ENCODE data around the gene ZDHHC11B. TPM values are rescaled to one million over a fixed set of nuclear protein-coding genes. Genes with fewer than 3 reads are reported as not detected.
A peak's percentile ranks its signal among the peaks of the same experiment; 100 is the strongest.

ZDHHC11B gene
- polyA plus RNA-seq, 2 donors: 2.6 to 5.2 TPM

DNA sequence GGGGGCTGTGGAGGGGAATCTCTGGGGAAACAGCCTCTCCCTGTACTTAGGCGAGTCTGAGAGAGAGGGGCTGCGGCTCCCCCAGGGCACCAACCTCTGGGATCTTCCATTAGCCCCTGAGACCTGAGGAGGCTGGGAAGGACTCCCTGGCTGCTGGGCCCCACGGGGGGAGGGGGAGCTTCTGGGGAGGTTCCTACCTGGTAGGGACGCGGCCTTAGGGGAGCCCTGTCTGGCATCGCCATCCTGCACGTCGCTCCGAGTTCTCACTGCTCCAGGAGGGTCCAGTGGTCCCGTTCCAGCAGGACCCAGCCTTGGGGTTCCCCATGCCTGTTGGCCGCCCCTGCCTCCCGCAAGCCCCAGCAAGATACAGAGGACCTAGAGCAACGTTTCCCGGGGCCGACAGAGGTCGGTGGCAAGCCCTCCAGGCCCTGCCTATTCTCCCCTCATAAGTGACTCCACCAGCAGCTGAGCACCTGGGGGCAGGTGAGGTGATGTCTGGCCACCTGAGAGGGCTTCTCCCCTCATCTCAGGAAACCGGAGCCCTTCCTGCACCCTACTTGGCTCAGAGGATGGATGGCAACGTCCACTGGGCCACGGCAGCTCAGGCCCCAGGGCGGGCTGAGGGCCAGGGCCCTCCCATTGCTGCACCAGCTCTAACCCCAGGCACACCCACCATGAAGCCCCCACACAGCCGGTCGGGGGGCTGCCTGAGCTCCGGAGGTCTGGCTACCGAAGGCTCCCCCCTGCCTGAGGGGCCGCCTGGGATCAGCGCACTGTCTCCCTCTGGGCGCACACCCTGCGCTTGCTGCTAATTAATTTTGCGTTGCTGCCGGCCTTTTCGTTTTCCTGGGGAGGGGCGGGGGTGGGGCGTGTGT lies 113.9 kb downstream of the ZDHHC11B start:
- Histone ChIP-seq H3K4me1 (ENCODE audit: control insufficient read depth in 2 of 2, insufficient read depth in 2 of 2, low read length in 1 of 2) (peaks cover 23 to 30% of the 10 kb centered on the region in 2 donors), H3K9me3 (ENCODE audit: control insufficient read depth in 2 of 2, insufficient read depth in 1 of 2, low read depth in 1 of 2, low read length in 1 of 2) (no peaks in the 10 kb centered on the region), H3K4me3 (ENCODE audit: low read depth in 1 of 2, low read length in 2 of 2) (no peak overlapping the region), H3K27ac (ENCODE audit: low read depth in 2 of 2, low read length in 1 of 2) (no peak overlapping the region), H3K36me3 (ENCODE audit: control insufficient read depth in 2 of 2, insufficient read depth in 2 of 2, low read length in 1 of 2) (peaks cover 0 to 2% of the 10 kb centered on the region in 2 donors), H3K27me3 (ENCODE audit: control insufficient read depth in 1 of 2, insufficient read depth in 2 of 2, low read length in 2 of 2) (no peaks in the 10 kb centered on the region)
- 57 to 61% methylated on average over 33 of the region's 33 CpGs for WGBS, 2 donors

DNA sequence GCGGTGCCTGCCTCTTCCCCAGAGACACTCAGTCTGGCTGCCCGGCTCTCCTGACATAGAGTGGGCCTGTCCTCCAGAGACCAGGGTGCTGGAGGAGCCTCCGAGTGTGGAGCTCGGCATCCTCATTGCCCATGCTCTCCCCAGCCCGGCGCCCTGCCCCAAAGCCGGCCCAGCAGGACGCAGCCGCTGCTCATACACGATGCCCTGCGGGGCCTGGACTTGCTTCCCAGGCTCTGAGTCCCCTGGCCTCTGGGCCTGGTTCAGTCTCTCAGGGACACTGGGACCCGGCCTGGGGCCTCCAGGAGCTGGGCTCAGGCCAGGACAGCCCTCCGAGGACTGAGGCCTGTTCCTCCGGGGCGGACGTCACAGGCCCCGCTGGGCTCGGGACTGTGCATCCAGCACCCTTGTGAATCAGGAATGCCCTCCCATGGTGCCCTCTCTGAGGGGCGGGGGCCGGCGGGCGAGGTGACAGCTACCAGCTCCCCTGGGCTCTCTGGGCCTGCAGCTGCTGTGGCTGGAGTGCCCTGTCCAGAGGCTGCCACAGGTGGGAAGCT lies 114.6 kb downstream of the ZDHHC11B start:
- no peaks in the 10 kb centered on the region for H3K27me3 ChIP-seq (ENCODE audit: control insufficient read depth in 1 of 2, insufficient read depth in 2 of 2, low read length in 2 of 2)
- no peak overlapping the region for H3K4me3 ChIP-seq (ENCODE audit: low read depth in 1 of 2, low read length in 2 of 2)
- no peak overlapping the region for H3K27ac ChIP-seq (ENCODE audit: low read depth in 2 of 2, low read length in 1 of 2)
- 83 to 88% methylated on average over 22 of the region's 22 CpGs for WGBS, 2 donors
- no peaks in the 10 kb centered on the region for H3K9me3 ChIP-seq (ENCODE audit: control insufficient read depth in 2 of 2, insufficient read depth in 1 of 2, low read depth in 1 of 2, low read length in 1 of 2)
- H3K36me3 ChIP-seq (ENCODE audit: control insufficient read depth in 2 of 2, insufficient read depth in 2 of 2, low read length in 1 of 2): peaks cover 0 to 5% of the 10 kb centered on the region in 2 donors
- H3K4me1 ChIP-seq (ENCODE audit: control insufficient read depth in 2 of 2, insufficient read depth in 2 of 2, low read length in 1 of 2): peaks cover 23 to 30% of the 10 kb centered on the region in 2 donors

DNA sequence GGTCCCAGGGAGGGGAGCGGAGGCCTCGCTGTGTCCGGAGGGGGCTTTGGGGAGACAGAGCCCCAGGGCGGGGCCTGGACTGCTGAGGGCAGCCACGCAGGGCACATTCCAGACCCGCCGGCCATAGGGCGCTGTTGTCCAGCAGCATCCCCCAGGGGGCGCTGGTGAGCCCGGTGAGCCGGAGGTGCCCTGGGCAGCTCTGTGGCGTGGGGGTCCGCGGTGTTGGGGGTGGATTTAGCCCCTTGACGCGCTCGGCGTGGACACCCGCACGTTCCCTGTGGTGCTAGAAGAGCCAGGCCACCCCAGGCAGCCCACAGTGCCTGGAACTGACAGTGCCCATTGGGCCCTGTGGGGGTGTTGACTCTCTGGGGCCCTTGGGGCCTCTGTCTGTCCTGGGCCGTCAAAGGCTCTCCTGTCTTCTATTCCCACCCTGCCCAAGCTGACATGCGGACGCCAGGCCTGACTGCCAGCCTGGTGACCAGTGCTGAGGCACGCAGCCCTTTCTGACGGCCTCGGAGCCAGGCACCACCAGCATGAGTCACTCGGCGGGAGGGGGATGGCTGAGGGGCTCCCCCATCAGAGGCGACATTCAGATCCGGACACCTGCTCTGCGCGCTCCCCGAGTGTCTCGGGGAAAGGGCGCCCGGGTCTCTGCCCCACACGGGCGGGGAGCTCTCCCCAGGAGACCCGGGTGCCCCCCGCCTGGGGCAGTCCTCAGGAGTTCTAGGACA lies 115.3 kb downstream of the ZDHHC11B start:
- Histone ChIP-seq H3K27ac (ENCODE audit: low read depth in 2 of 2, low read length in 1 of 2) (peak overlapping the region in 1 of 2 donors; percentile 9), H3K9me3 (ENCODE audit: control insufficient read depth in 2 of 2, insufficient read depth in 1 of 2, low read depth in 1 of 2, low read length in 1 of 2) (no peaks in the 10 kb centered on the region), H3K36me3 (ENCODE audit: control insufficient read depth in 2 of 2, insufficient read depth in 2 of 2, low read length in 1 of 2) (peaks cover 0 to 9% of the 10 kb centered on the region in 2 donors), H3K4me3 (ENCODE audit: low read depth in 1 of 2, low read length in 2 of 2) (no peak overlapping the region), H3K27me3 (ENCODE audit: control insufficient read depth in 1 of 2, insufficient read depth in 2 of 2, low read length in 2 of 2) (no peaks in the 10 kb centered on the region), H3K4me1 (ENCODE audit: control insufficient read depth in 2 of 2, insufficient read depth in 2 of 2, low read length in 1 of 2) (peaks cover 19 to 31% of the 10 kb centered on the region in 2 donors)
- WGBS, 2 donors: 65 to 71% methylated on average over 30 to 40 of the region's 40 CpGs

DNA sequence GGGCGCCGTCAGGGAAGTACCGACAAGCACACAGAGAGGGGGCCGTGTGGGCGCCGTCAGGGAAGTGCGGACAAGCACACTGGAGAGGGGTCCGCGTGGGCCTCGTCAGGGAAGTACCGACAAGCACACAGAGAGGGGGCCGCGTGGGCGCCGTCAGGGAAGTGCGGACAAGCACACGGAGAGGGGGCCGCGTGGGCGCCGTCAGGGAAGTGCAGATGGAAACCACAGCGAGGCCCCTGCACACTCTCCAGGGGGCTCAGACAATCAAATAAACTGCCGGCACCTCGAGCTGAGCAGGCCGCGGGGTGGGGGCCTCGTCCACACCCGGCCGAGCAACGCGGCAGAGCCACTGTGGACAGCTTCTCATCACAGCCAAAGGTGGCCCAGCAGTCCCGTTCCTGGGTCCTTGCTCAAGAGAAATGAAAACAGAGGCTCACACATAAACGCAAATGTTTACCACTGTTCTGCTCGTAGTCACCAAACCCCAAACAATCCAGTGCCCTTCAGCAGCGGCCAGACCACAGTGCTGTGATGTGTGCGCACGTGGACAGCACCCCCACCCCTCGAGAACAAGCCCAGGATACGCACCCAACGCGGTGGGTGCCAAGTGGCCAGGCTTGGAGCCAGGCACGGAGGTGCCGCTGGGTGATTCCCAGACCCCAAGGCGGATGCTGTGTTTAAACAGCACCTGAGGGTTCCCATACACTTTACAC lies 116.1 kb downstream of the ZDHHC11B start:
- H3K27ac ChIP-seq (ENCODE audit: low read depth in 2 of 2, low read length in 1 of 2): no peak overlapping the region
- 81 to 85% methylated on average over 41 to 44 of the region's 44 CpGs for WGBS, 2 donors
- H3K36me3 ChIP-seq (ENCODE audit: control insufficient read depth in 2 of 2, insufficient read depth in 2 of 2, low read length in 1 of 2): peaks cover 0 to 9% of the 10 kb centered on the region in 2 donors
- peaks cover 12 to 29% of the 10 kb centered on the region in 2 donors for H3K4me1 ChIP-seq (ENCODE audit: control insufficient read depth in 2 of 2, insufficient read depth in 2 of 2, low read length in 1 of 2)
- H3K9me3 ChIP-seq (ENCODE audit: control insufficient read depth in 2 of 2, insufficient read depth in 1 of 2, low read depth in 1 of 2, low read length in 1 of 2): no peaks in the 10 kb centered on the region
- H3K4me3 ChIP-seq (ENCODE audit: low read depth in 1 of 2, low read length in 2 of 2): no peak overlapping the region
- H3K27me3 ChIP-seq (ENCODE audit: control insufficient read depth in 1 of 2, insufficient read depth in 2 of 2, low read length in 2 of 2): no peaks in the 10 kb centered on the region

DNA sequence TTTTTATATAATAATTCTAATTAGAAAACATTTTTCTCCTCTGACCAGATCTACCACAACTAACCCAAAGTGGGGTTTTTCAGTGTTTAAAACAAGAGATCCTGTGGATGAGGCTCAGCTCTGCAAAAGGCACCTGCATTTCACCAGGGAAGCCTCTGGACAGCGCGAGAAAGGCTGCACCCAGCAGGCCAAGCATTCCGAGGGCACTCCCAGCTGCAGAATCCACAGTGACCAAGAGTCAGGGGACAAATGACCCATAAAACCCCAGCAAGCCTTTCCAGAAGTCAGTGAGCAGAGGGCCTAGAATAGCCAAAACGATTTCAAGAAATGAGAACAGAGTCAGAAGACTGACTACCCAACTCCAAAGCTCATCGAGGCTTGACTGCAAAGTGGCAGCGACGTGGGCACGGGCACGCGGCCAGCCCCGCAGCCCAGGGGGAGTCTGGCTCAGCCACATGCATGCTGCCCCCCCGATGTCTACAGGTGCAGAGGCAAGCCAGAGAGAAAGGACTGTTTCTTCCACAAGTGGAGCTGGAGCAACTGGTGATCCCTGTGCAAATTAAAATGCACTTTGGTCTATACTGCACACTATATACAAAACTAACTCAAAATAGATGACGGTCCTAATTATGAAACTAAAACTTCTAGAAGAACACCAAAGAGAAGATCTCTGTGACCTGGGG lies 117.6 kb downstream of the ZDHHC11B start:
- H3K27me3 ChIP-seq (ENCODE audit: control insufficient read depth in 1 of 2, insufficient read depth in 2 of 2, low read length in 2 of 2): no peaks in the 10 kb centered on the region
- no peak overlapping the region for H3K4me3 ChIP-seq (ENCODE audit: low read depth in 1 of 2, low read length in 2 of 2)
- WGBS, 2 donors: 87 to 93% methylated on average over 13 of the region's 13 CpGs
- peaks cover 5 to 22% of the 10 kb centered on the region in 2 donors for H3K4me1 ChIP-seq (ENCODE audit: control insufficient read depth in 2 of 2, insufficient read depth in 2 of 2, low read length in 1 of 2)
- H3K27ac ChIP-seq (ENCODE audit: low read depth in 2 of 2, low read length in 1 of 2): no peak overlapping the region
- peaks cover 0 to 13% of the 10 kb centered on the region in 2 donors for H3K36me3 ChIP-seq (ENCODE audit: control insufficient read depth in 2 of 2, insufficient read depth in 2 of 2, low read length in 1 of 2)
- H3K9me3 ChIP-seq (ENCODE audit: control insufficient read depth in 2 of 2, insufficient read depth in 1 of 2, low read depth in 1 of 2, low read length in 1 of 2): no peaks in the 10 kb centered on the region

DNA sequence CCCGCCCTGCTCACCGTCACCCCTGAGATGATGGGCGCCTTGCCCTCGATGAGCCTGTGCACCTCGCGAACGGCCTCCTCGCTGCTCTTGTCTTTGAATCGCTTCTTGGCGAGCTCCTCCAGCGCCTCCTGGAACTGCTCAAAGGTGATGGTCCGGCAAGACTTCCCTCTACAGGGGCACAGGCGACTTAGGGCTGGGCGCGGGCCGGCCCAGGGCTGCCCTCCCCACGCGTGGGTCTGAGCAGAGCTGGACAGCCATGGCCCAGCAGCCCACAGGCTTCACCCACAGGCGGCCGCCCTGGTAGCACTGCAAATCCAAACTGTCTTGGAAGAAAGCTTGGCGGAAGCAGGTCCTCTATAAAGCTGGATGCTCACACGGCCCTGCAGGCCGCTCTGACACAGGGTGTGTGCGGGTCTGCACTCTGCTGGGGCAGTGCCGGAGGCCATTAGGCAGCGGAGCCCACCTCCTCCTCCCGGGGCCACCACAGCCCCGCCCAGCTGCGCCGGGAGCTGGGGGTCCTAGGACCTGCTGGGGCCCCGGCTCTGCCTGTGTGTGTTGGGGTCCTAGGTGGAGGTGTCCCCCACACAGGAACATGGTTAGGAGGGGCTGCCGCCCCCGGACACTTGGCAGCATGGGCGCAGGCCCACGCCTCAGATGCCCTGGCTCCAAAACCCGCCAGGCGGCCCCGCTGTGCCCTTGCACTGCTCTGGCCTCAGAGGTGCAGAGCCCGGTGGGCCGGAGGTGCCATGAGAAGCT lies 118.4 kb downstream of the ZDHHC11B start:
- 93% methylated on average over 39 to 40 of the region's 40 CpGs for WGBS, 2 donors
- H3K4me1 ChIP-seq (ENCODE audit: control insufficient read depth in 2 of 2, insufficient read depth in 2 of 2, low read length in 1 of 2): peaks cover 1 to 15% of the 10 kb centered on the region in 2 donors
- no peaks in the 10 kb centered on the region for H3K9me3 ChIP-seq (ENCODE audit: control insufficient read depth in 2 of 2, insufficient read depth in 1 of 2, low read depth in 1 of 2, low read length in 1 of 2)

DNA sequence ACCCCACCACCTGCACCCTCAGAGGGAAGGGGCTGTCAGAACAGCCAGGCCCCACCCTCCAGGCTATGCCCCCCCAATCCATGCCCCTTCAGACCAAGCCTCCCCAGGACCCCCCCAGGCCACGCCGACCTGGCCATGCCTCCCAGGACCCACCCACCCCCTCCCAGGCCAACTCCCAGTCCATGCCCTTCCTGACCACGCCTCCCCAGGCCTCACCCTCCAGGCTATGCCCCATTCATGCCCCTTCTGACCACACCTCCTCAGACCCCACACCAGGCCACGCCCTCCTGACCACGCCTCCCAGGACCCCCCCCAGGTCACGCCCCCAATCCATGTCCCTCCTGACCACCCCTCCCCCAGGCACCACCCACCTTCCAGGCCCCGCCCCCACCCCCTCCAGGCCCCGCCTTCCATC lies 119.0 kb downstream of the ZDHHC11B start:
- 83 to 87% methylated on average over 7 to 8 of the region's 8 CpGs for WGBS, 2 donors

More for the DNA sequence above, 118.4 kb downstream of the ZDHHC11B start:
- Histone ChIP-seq H3K4me3 (ENCODE audit: low read depth in 1 of 2, low read length in 2 of 2) (no peak overlapping the region), H3K27me3 (ENCODE audit: control insufficient read depth in 1 of 2, insufficient read depth in 2 of 2, low read length in 2 of 2) (no peaks in the 10 kb centered on the region), H3K36me3 (ENCODE audit: control insufficient read depth in 2 of 2, insufficient read depth in 2 of 2, low read length in 1 of 2) (peaks cover 0 to 13% of the 10 kb centered on the region in 2 donors), H3K27ac (ENCODE audit: low read depth in 2 of 2, low read length in 1 of 2) (no peak overlapping the region)

DNA sequence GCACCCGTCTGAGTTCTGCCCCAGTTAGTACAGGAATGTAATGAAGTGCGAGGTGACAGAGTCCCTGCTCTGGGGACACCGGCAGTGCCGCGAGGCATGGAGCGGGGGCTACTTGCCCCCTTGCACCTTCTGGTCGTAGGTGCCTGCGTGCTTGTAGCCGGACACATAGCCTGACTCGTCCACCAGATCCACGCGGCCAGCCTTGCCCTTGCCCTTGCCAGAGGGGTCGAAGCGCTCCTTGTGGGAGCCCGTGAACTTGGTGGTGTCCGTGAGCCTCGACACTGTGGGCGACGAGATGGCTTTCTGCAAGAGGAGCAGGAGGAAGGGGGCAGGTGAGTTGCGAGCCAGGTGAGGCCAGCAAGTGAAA lies 119.6 kb downstream of the ZDHHC11B start:
- peaks cover 0 to 15% of the 10 kb centered on the region in 2 donors for H3K4me1 ChIP-seq (ENCODE audit: control insufficient read depth in 2 of 2, insufficient read depth in 2 of 2, low read length in 1 of 2)
- no peak overlapping the region for H3K4me3 ChIP-seq (ENCODE audit: low read depth in 1 of 2, low read length in 2 of 2)
- H3K27me3 ChIP-seq (ENCODE audit: control insufficient read depth in 1 of 2, insufficient read depth in 2 of 2, low read length in 2 of 2): no peaks in the 10 kb centered on the region
- no peak overlapping the region for H3K27ac ChIP-seq (ENCODE audit: low read depth in 2 of 2, low read length in 1 of 2)
- WGBS, 2 donors: 93 to 97% methylated on average over 18 to 20 of the region's 20 CpGs
- peaks cover 0 to 2% of the 10 kb centered on the region in 2 donors for H3K9me3 ChIP-seq (ENCODE audit: control insufficient read depth in 2 of 2, insufficient read depth in 1 of 2, low read depth in 1 of 2, low read length in 1 of 2)
- H3K36me3 ChIP-seq (ENCODE audit: control insufficient read depth in 2 of 2, insufficient read depth in 2 of 2, low read length in 1 of 2): peaks cover 0 to 17% of the 10 kb centered on the region in 2 donors

More for the DNA sequence above, 119.0 kb downstream of the ZDHHC11B start:
- Histone ChIP-seq H3K4me1 (ENCODE audit: control insufficient read depth in 2 of 2, insufficient read depth in 2 of 2, low read length in 1 of 2) (peaks cover 0 to 15% of the 10 kb centered on the region in 2 donors), H3K36me3 (ENCODE audit: control insufficient read depth in 2 of 2, insufficient read depth in 2 of 2, low read length in 1 of 2) (peaks cover 0 to 15% of the 10 kb centered on the region in 2 donors), H3K27ac (ENCODE audit: low read depth in 2 of 2, low read length in 1 of 2) (no peak overlapping the region), H3K4me3 (ENCODE audit: low read depth in 1 of 2, low read length in 2 of 2) (no peak overlapping the region), H3K9me3 (ENCODE audit: control insufficient read depth in 2 of 2, insufficient read depth in 1 of 2, low read depth in 1 of 2, low read length in 1 of 2) (peaks cover 0 to 2% of the 10 kb centered on the region in 2 donors), H3K27me3 (ENCODE audit: control insufficient read depth in 1 of 2, insufficient read depth in 2 of 2, low read length in 2 of 2) (no peaks in the 10 kb centered on the region)
